AG04450 (cell line): ENCODE measurements around the gene MAPK8IP2. TPM values are rescaled to one million over a fixed set of nuclear protein-coding genes. Genes with fewer than 3 reads are reported as not detected.

Source experiments
- CTCF ChIA-PET: fragments of 300-600, 350-600 bp; formaldehyde crosslinking; extraction: SDS; loops from one replicate; lab custom pipeline; 2022; ENCODE audit warnings: antibody characterized with exemption, inconsistent platforms; lab: Charles Lee
- POLR2A ChIA-PET: fragments of 350-600 bp; formaldehyde crosslinking; extraction: SDS; loops from one replicate; lab custom pipeline; 2021; ENCODE audit warnings: antibody characterized with exemption, inconsistent platforms; lab: Yijun Ruan, JAX
- DNase-seq: peaks from one replicate; pipeline ENCODE4 v3.0.0-alpha.2; 2011; ENCODE audit warnings: low read depth, low spot score
- H3K27ac ChIP-seq: one replicate; pipeline ENCODE4 v1.5.1; 2012; ENCODE audit warnings: low read depth, low read length, control low read depth
- H3K27me3 ChIP-seq: one replicate; pipeline ENCODE4 v1.6.0; 2012; ENCODE audit warnings: low read length; ENCODE audit not compliant: control insufficient read depth, insufficient read depth
- H3K4me3 ChIP-seq: 2 replicates; pipeline ENCODE4 v1.5.1; 2011; ENCODE audit warnings: mild to moderate bottlenecking, low read depth, low read length, control low read depth
- H3K9me3 ChIP-seq: 2 replicates; pipeline ENCODE4 v1.5.1; 2012; ENCODE audit warnings: low read length; ENCODE audit not compliant: control insufficient read depth, insufficient read depth
- polyA plus RNA-seq: library from polyadenylated mRNA; depleted of rRNA; stranded (reverse); fragments of >200 nt; gene quantifications from 2 replicates; pipeline ENCODE4 v1.2.3, GENCODE V29; 2011
- TF ChIP-seq, protein P1 (sequence below): IDR thresholded peaks from 2 replicates; pipeline ENCODE4 v1.5.1; 2011; ENCODE audit warnings: low read depth, low read length, control low read depth, inconsistent platforms

The MAPK8IP2 gene
- polyA plus RNA-seq, 1 experiment: 0.16 TPM

- peak within 1 kb of the TSS; percentile 84 for H3K4me3 ChIP-seq
- TF ChIP-seq, protein P1, sequence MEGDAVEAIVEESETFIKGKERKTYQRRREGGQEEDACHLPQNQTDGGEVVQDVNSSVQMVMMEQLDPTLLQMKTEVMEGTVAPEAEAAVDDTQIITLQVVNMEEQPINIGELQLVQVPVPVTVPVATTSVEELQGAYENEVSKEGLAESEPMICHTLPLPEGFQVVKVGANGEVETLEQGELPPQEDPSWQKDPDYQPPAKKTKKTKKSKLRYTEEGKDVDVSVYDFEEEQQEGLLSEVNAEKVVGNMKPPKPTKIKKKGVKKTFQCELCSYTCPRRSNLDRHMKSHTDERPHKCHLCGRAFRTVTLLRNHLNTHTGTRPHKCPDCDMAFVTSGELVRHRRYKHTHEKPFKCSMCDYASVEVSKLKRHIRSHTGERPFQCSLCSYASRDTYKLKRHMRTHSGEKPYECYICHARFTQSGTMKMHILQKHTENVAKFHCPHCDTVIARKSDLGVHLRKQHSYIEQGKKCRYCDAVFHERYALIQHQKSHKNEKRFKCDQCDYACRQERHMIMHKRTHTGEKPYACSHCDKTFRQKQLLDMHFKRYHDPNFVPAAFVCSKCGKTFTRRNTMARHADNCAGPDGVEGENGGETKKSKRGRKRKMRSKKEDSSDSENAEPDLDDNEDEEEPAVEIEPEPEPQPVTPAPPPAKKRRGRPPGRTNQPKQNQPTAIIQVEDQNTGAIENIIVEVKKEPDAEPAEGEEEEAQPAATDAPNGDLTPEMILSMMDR: peak; percentile 38
- H3K27ac ChIP-seq: peak within 1 kb of the TSS; percentile 31
- CTCF ChIA-PET: interaction anchor here (0.6 to 1.7 kb wide), 8 partner anchors 13 to 102 kb away, joined by 3 to 7 read pairs (median 4); partner anchors contain the start of genes SCO2 and SYCE3
- peak; percentile 43 for DNase-seq
- H3K27me3 ChIP-seq: peaks cover 3% of the 10 kb centered on the region
- H3K9me3 ChIP-seq: no peaks in the 10 kb centered on the region; the same call in 1 of the 2 replicates
- POLR2A ChIA-PET: interaction anchor here (1.5 kb wide), 1 partner anchor 102 kb away, joined by 11 read pairs; the partner anchor contains the start of gene SCO2
Measured at GRCh38 chr22:50627642-50628542, 27.3 kb downstream of the MAPK8IP2 start, which contains the start of gene ARSA. ARSA (minus strand) TSS chr22:50628152; CDS start chr22:50627779, 373 bp downstream.

DNA sequence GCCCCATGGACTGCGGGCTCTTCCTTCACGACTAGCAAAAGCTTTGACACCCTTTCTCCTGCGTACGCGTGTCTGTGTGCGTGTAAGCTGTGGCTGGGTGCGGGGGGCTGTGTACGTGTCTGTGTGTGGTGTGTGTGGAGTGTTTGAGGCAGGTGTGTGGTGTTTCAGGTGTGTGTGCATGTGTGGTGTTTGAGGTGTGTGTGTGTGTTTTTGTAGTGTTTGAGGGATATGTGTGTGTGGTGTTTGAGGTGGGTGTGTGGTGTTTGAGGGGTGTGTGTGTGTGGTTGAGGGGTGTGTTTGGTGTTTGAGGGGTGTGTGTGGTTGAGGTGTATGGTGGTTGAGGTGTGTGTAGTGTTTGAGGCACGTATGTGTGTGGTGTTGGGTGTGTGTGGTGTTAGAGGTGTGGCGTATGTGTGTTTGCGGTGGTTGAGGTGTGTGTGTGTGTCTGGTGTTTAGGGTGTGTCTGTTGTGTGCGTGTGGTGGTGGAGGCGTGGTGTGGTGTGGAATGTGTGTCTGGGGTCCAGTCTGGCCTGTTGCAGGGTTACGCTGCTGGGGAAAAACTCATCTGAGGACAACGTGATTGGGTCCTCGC lies 28.0 kb downstream of the MAPK8IP2 start:
- TF ChIP-seq, protein P1: no peak
- CTCF ChIA-PET: interaction anchor here (1.0 to 1.7 kb wide), 5 partner anchors 13 to 68 kb away, joined by 3 to 7 read pairs (median 5); partner anchors contain the start of gene SYCE3
- H3K27ac ChIP-seq: no peak overlapping the region
- no peak for DNase-seq
- POLR2A ChIA-PET: no interaction called here
- H3K4me3 ChIP-seq: peak overlapping the region; percentile 84
- H3K27me3 ChIP-seq: peaks cover 2% of the 10 kb centered on the region
- H3K9me3 ChIP-seq: no peaks in the 10 kb centered on the region; the same call in 1 of the 2 replicates

DNA sequence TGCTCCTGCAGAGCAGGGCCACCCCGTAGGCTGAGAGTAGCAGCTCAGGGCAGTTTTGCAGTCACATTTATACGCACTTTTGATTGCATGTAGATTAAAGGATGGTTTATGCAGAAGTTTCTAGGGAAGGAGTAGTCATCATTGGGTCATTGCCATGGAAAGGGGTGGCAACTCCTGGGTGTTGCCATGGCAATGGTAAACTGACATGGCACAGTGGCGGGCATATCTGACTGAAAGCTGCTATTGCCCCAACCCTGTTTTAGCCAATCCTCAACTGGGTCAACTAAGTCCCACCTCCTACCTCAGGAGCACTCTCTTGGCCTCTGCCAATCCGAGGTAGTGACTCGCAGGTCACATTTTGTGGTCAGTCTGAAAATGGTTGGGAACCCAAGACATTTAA lies 29.8 kb downstream of the MAPK8IP2 start:
- ChIA-PET POLR2A (no interaction called here), CTCF (interaction anchor here (0.9 kb wide), 1 partner anchor 10 kb away, joined by 3 read pairs; no protein-coding TSS in a partner anchor)
- Histone ChIP-seq H3K27ac (no peak overlapping the region), H3K4me3 (no peak overlapping the region), H3K27me3 (peaks cover 3% of the 10 kb centered on the region), H3K9me3 (no peaks in the 10 kb centered on the region; the same call in 1 of the 2 replicates)
- no peak for DNase-seq
- TF ChIP-seq, protein P1: no peak

DNA sequence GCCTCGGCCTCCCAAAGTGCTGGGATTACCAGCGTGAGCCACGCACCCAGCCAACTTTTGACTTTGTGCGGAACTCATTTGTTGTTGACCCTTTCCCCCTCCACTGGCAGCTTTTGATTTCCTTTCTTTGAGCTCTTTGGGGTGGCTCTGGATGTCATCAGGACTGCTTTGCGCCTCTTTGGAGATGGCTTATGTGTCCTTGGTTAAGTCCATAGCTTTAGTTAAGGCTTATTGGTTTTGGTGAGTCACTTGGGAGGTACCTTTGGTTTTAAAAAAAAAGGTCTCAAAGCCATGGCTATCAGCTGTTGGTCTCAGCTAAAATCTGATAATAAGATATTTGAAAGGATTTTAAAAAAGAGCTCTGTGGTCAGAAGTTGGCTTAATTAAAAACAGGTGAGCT lies 32.5 kb downstream of the MAPK8IP2 start:
- ChIA-PET CTCF (no interaction called here), POLR2A (no interaction called here)
- no peak overlapping the region for H3K27ac ChIP-seq
- no peak overlapping the region for H3K4me3 ChIP-seq
- H3K9me3 ChIP-seq: no peaks in the 10 kb centered on the region; the same call in 1 of the 2 replicates
- no peak for DNase-seq
- H3K27me3 ChIP-seq: peaks cover 12% of the 10 kb centered on the region
- TF ChIP-seq, protein P1: no peak
